Endothelial cell of umbilical vein (primary cell): Measurements from ENCODE around the gene NANS. TPM values are rescaled to one million over a fixed set of nuclear protein-coding genes. Genes with fewer than 3 reads are reported as not detected.
A peak's percentile ranks its signal among the peaks of the same experiment; 100 is the strongest.

Experiments used
- BruUV-seq: library from RNA; stranded (reverse); fragments of 400-500 nt; replicated peaks from 2 replicates; lab custom pipeline; 2021; lab: Mats Ljungman, UMichigan
- CTCF ChIA-PET: fragments of 300-600, 350-600 bp; sonication (Branson Sonifier 250); formaldehyde crosslinking; loops from one replicate; lab custom pipeline; 2021; ENCODE audit warnings: antibody characterized with exemption, inconsistent platforms; lab: Charles Lee
- POLR2A ChIA-PET: fragments of 300-600, 350-600 bp; sonication (Branson Sonifier 250); formaldehyde crosslinking; loops from one replicate; lab custom pipeline; 2021; ENCODE audit warnings: antibody characterized with exemption, inconsistent platforms; lab: Charles Lee
- DNase-seq: peaks from one replicate; pipeline ENCODE4 v3.0.0-alpha.2; 2011; ENCODE audit warnings: low read depth, low spot score
- FAIRE-seq: peaks from 2 replicates; lab custom pipeline; 2011; peaks lifted over from hg19 to GRCh38; lab: Jason Lieb, UNC
- H2AFZ ChIP-seq: 2 replicates; pipeline ENCODE4 v1.6.0; 2012; ENCODE audit warnings: low read depth, low read length, control low read depth, inconsistent platforms
- H3K27ac ChIP-seq: 2 replicates; pipeline ENCODE4 v1.5.1; 2011; ENCODE audit warnings: low read depth, mild to moderate bottlenecking, control low read depth, low read length, moderate library complexity; ENCODE audit not compliant: insufficient read depth
- H3K27me3 ChIP-seq, 2 experiments: 2 replicates each; pipeline versions ENCODE4 v1.6.0 to v1.6.1; 2011; ENCODE audit warnings: low read length in 2 of 2, mixed read lengths in 1 of 2; ENCODE audit not compliant: control insufficient read depth in 2 of 2, insufficient read depth in 2 of 2
- H3K36me3 ChIP-seq, 2 experiments: 2 replicates in 1 of 2; 3 replicates in 1 of 2; pipeline ENCODE4 v1.5.1; 2011; ENCODE audit warnings: low read length in 2 of 2, mild to moderate bottlenecking in 1 of 2, moderate library complexity in 1 of 2; ENCODE audit not compliant: control insufficient read depth in 2 of 2, insufficient read depth in 2 of 2; ENCODE audit errors: extremely low read depth in 1 of 2
- H3K4me1 ChIP-seq: 3 replicates; pipeline ENCODE4 v1.5.1; 2011; ENCODE audit warnings: mild to moderate bottlenecking, low read length; ENCODE audit not compliant: control insufficient read depth, insufficient read depth; ENCODE audit errors: extremely low read depth
- H3K4me2 ChIP-seq: 2 replicates; pipeline ENCODE4 v1.6.1; 2011; ENCODE audit warnings: low read length, control low read depth, mixed read lengths; ENCODE audit not compliant: insufficient read depth
- H3K4me3 ChIP-seq, 3 experiments: fragments of 200-600 bp in 1 of 3; sonication (generic), shearing (Covaris generic) in 1 of 3; replicated peaks in 1 of 3; 2 replicates each; pipeline ENCODE4 v1.5.1; 2011 to 2016; ENCODE audit warnings: control low read depth in 3 of 3, low read length in 3 of 3, mild to moderate bottlenecking in 2 of 3, inconsistent platforms in 1 of 3, low read depth in 1 of 3, moderate library complexity in 1 of 3; ENCODE audit not compliant: insufficient read depth in 1 of 3
- H3K79me2 ChIP-seq: 2 replicates; pipeline ENCODE4 v1.6.0; 2012; ENCODE audit warnings: low read length, inconsistent platforms; ENCODE audit not compliant: control insufficient read depth, insufficient read depth
- H3K9ac ChIP-seq: replicated peaks from 2 replicates; pipeline ENCODE3; 2011; ENCODE audit warnings: low read length, control low read depth; ENCODE audit not compliant: insufficient read depth; ENCODE audit errors: extremely low read depth
- H3K9me1 ChIP-seq: replicated peaks from 3 replicates; pipeline ENCODE4 v1.6.0; 2011; ENCODE audit warnings: mild to moderate bottlenecking, low read length; ENCODE audit not compliant: control insufficient read depth, insufficient read depth; ENCODE audit errors: extremely low read depth
- H3K9me3 ChIP-seq: replicated peaks from 2 replicates; pipeline ENCODE4 v1.5.1; 2012; ENCODE audit warnings: low read length, inconsistent platforms; ENCODE audit not compliant: control insufficient read depth, insufficient read depth
- H4K20me1 ChIP-seq: replicated peaks from 2 replicates; pipeline ENCODE3; 2011; ENCODE audit warnings: mild to moderate bottlenecking, low read length; ENCODE audit not compliant: control insufficient read depth, insufficient read depth; ENCODE audit errors: extremely low read depth
- FOS ChIP-seq: IDR thresholded peaks from 2 replicates; pipeline ENCODE4 v1.6.1; 2011; ENCODE audit warnings: mild to moderate bottlenecking, low read length, moderate library complexity, borderline replicate concordance; ENCODE audit not compliant: insufficient read depth
- GATA2 ChIP-seq: IDR thresholded peaks from 2 replicates; pipeline ENCODE4 v1.7.0; 2011; ENCODE audit warnings: low read depth, mild to moderate bottlenecking, moderate library complexity, mixed read lengths, low read length; ENCODE audit not compliant: insufficient read length, insufficient read depth
- JUN ChIP-seq: IDR thresholded peaks from 2 replicates; pipeline ENCODE4 v1.6.1; 2011; ENCODE audit warnings: borderline replicate concordance, low read depth; ENCODE audit not compliant: insufficient read length, insufficient read depth
- POLR2A ChIP-seq: IDR thresholded peaks from 2 replicates; pipeline ENCODE4 v1.6.1; 2012; ENCODE audit warnings: low read depth, mild to moderate bottlenecking, control low read depth, low read length
- POLR2AphosphoS5 ChIP-seq: IDR thresholded peaks from 2 replicates; pipeline ENCODE4 v1.6.1; 2012; ENCODE audit warnings: low read depth, mild to moderate bottlenecking, control low read depth, low read length, moderate library complexity; ENCODE audit not compliant: insufficient read depth
- dilution Hi-C: fragments of 300-500 bp; cut with MboI; formaldehyde crosslinking; loops from one replicate; pipeline ENCODE4 v1.15.0; 2019; ENCODE audit warnings: low sequenced_read_pairs; ENCODE audit not compliant: extremely low pct_ligation_motif_present
- intact Hi-C: fragments of 100-400 bp; cut with micrococcal nuclease; formaldehyde crosslinking; loops from one replicate; pipeline ENCODE4 v1.10.0; 2022
- polyA plus RNA-seq, 4 experiments: library from polyadenylated mRNA; depleted of rRNA in 3 of 4; stranded (reverse) in 3 of 4; unstranded in 1 of 4; fragments of >200 nt; gene quantifications; 2 replicates each; pipeline versions ENCODE4 v1.2.1 to v1.2.3, GENCODE V29; 2011 to 2012; ENCODE audit warnings: missing spikeins in 1 of 4
- total RNA-seq: library from RNA; stranded (reverse); gene quantifications from 2 replicates; pipeline ENCODE4 v1.2.3, GENCODE V29; 2021
- TF ChIP-seq, protein P1 (sequence below), 2 donors: IDR thresholded peaks; 1 replicate in 1 of 2; 2 replicates in 1 of 2; pipeline ENCODE4 v1.5.1; 2011; ENCODE audit warnings: low read length in 2 of 2, mild to moderate bottlenecking in 2 of 2, moderate library complexity in 2 of 2, control low read depth in 1 of 2, inconsistent platforms in 1 of 2, low read depth in 1 of 2; ENCODE audit not compliant: insufficient read depth in 1 of 2; ENCODE audit errors: extremely low read depth in 1 of 2
- TF ChIP-seq, protein P2 (sequence below): IDR thresholded peaks from 2 replicates; pipeline ENCODE4 v1.6.1; 2011; ENCODE audit not compliant: insufficient read depth, insufficient read length

Gene NANS
- total and polyA plus RNA-seq, 2 donors (not counting 3 experiments of a cell fraction or from before 2014, with no cell fraction given): 85.1 to 108 TPM

DNA sequence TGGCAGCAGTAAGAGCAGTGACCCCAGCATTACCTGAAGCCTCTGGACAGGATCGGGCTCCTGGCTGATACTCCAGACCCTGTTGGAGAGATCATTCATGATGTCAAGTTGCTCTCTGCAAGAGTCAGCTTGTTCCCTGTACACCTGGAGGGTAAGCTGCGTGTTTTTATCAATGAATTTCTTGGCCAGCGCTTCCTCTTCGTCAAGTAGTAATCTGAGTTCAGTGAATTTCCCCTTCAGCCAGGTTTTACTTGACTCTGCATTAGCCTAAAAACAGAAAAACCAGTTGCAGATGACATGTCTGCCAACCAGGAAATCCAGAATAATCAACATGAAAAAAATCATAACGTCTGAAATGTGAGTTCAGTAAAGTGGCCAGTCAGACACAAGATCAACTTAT lies 43.4 kb downstream of the NANS start:
- no peaks in the 10 kb centered on the region for H3K4me1 ChIP-seq
- no peaks in the 10 kb centered on the region for H4K20me1 ChIP-seq
- POLR2A ChIA-PET: no interaction called here
- no peak overlapping the region for H3K4me3 ChIP-seq
- no peaks in the 10 kb centered on the region for H3K36me3 ChIP-seq
- no peak overlapping the region for H2AFZ ChIP-seq
- no peak overlapping the region for H3K27ac ChIP-seq
- FAIRE-seq: peak; percentile 21
- H3K9ac ChIP-seq: no peak overlapping the region
- intact Hi-C loops: no loop called here
- DNase-seq: no peak
- TF ChIP-seq JUN (no peak), POLR2A (no peak), FOS (no peak), GATA2 (no peak), POLR2AphosphoS5 (no peak)
- TF ChIP-seq, protein P1, sequence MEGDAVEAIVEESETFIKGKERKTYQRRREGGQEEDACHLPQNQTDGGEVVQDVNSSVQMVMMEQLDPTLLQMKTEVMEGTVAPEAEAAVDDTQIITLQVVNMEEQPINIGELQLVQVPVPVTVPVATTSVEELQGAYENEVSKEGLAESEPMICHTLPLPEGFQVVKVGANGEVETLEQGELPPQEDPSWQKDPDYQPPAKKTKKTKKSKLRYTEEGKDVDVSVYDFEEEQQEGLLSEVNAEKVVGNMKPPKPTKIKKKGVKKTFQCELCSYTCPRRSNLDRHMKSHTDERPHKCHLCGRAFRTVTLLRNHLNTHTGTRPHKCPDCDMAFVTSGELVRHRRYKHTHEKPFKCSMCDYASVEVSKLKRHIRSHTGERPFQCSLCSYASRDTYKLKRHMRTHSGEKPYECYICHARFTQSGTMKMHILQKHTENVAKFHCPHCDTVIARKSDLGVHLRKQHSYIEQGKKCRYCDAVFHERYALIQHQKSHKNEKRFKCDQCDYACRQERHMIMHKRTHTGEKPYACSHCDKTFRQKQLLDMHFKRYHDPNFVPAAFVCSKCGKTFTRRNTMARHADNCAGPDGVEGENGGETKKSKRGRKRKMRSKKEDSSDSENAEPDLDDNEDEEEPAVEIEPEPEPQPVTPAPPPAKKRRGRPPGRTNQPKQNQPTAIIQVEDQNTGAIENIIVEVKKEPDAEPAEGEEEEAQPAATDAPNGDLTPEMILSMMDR (IDR thresholded peaks at IDR 0.05; ENCODE audit: extremely low read depth in 1 of 2, insufficient read depth in 1 of 2, low read depth in 1 of 2, low read length in 2 of 2): no peak
- TF ChIP-seq, protein P2, sequence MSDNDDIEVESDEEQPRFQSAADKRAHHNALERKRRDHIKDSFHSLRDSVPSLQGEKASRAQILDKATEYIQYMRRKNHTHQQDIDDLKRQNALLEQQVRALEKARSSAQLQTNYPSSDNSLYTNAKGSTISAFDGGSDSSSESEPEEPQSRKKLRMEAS: no peak
- no peaks in the 10 kb centered on the region for H3K27me3 ChIP-seq
- no peak overlapping the region for H3K4me2 ChIP-seq
- no TSS peak for BruUV-seq
- no peaks in the 10 kb centered on the region for H3K79me2 ChIP-seq
- dilution Hi-C loops: no loop called here
- CTCF ChIA-PET: no interaction called here
- H3K9me3 ChIP-seq: no peaks in the 10 kb centered on the region
- no peaks in the 10 kb centered on the region for H3K9me1 ChIP-seq
